Parathyroid adenoma (tissue), 2 donors: ENCODE data around the gene OXA1L.
A peak's percentile ranks its signal among the peaks of the same experiment; 100 is the strongest.

Source experiments
- H2AFZ ChIP-seq: fragments of 300-600 bp; sonication (generic); one replicate; pipeline ENCODE4 v1.7.0; 2017; ENCODE audit warnings: antibody characterized with exemption, mild to moderate bottlenecking
- H3K27ac ChIP-seq: fragments of 300-600 bp; sonication (generic); one replicate; pipeline ENCODE4 v1.7.0; 2017
- H3K27me3 ChIP-seq: fragments of 300-600 bp; sonication (generic); one replicate; pipeline ENCODE4 v1.7.0; 2017; ENCODE audit warnings: low read length; ENCODE audit not compliant: control insufficient read depth, insufficient read depth
- H3K36me3 ChIP-seq: fragments of 300-600 bp; sonication (generic); one replicate; pipeline ENCODE4 v1.7.0; 2017; ENCODE audit warnings: low read length; ENCODE audit not compliant: control insufficient read depth, insufficient read depth
- H3K4me1 ChIP-seq: fragments of 300-600 bp; sonication (generic); one replicate; pipeline ENCODE4 v1.7.0; 2017; ENCODE audit warnings: control low read depth
- H3K4me2 ChIP-seq: fragments of 300-600 bp; sonication (generic); one replicate; pipeline ENCODE4 v1.7.0; 2017; ENCODE audit warnings: low read length
- H3K4me3 ChIP-seq: fragments of 300-600 bp; sonication (generic); one replicate; pipeline ENCODE4 v1.7.0; 2017; ENCODE audit warnings: low read depth, low read length
- H3K79me2 ChIP-seq: fragments of 300-600 bp; sonication (generic); one replicate; pipeline ENCODE4 v1.7.0; 2017; ENCODE audit warnings: control low read depth
- H3K9ac ChIP-seq: fragments of 300-600 bp; sonication (generic); one replicate; pipeline ENCODE4 v1.7.0; 2017; ENCODE audit warnings: mild to moderate bottlenecking
- H3K9me3 ChIP-seq: fragments of 300-600 bp; sonication (generic); one replicate; pipeline ENCODE4 v1.7.0; 2017; ENCODE audit warnings: low read length; ENCODE audit not compliant: control insufficient read depth
- TF ChIP-seq, protein P1 (sequence below): fragments of 300-600 bp; sonication (generic); IDR thresholded peaks from one replicate; pipeline ENCODE4 v1.7.0; 2017; ENCODE audit warnings: antibody characterized with exemption, mild to moderate bottlenecking
- donor health status: primary hyperparathyroidism.

OXA1L gene

DNA sequence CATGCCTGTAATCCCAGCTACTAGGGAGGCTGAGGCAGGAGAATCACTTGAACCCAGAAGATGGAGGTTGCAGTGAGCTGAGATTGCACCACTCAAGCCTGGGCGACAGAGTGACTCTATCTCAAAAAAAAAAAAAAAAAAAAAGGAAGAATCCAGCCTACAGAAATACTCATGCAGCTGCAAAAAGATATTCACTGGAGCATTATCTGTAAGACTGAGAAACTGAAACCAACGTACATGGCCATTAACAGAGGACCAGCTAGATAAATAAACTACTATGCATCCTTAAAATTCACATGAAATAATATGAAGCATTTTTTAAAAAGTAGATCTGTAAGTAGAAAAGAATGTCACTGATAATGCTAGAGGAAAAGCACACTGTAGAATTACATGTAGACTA is 45.2 kb downstream of the OXA1L start:
- TF ChIP-seq, protein P1, sequence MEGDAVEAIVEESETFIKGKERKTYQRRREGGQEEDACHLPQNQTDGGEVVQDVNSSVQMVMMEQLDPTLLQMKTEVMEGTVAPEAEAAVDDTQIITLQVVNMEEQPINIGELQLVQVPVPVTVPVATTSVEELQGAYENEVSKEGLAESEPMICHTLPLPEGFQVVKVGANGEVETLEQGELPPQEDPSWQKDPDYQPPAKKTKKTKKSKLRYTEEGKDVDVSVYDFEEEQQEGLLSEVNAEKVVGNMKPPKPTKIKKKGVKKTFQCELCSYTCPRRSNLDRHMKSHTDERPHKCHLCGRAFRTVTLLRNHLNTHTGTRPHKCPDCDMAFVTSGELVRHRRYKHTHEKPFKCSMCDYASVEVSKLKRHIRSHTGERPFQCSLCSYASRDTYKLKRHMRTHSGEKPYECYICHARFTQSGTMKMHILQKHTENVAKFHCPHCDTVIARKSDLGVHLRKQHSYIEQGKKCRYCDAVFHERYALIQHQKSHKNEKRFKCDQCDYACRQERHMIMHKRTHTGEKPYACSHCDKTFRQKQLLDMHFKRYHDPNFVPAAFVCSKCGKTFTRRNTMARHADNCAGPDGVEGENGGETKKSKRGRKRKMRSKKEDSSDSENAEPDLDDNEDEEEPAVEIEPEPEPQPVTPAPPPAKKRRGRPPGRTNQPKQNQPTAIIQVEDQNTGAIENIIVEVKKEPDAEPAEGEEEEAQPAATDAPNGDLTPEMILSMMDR, result no peak
- Histone ChIP-seq H3K36me3 (no peaks in the 10 kb centered on the region), H3K4me1 (peaks cover 31% of the 10 kb centered on the region), H3K4me2 (peak overlapping the region; percentile 17), H3K79me2 (no peaks in the 10 kb centered on the region), H3K27me3 (no peaks in the 10 kb centered on the region), H3K4me3 (peak overlapping the region; percentile 27), H3K9me3 (no peaks in the 10 kb centered on the region), H2AFZ (no peak overlapping the region), H3K9ac (no peak overlapping the region), H3K27ac (peak overlapping the region; percentile 36)

DNA sequence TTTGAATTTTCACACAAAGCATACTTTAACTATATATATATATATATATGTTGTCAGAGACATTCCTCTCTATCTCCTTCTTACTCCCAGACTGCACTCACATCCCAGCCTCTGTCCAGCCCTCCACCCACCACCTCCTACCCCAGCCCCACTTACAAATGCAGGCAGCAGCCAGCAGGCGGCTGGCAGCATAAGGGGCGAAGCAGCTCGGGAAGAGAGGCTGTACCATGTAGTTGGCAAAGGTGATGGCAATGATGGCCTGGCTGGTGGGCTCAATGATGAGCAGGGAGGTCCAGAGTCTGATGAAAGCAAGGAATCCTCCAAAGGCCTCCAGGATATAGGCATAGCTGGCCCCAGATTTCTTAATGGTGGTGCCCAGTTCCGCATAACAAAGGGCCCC is 46.3 kb downstream of the OXA1L start:
- Histone ChIP-seq H3K27me3 (no peaks in the 10 kb centered on the region), H3K4me3 (peak overlapping the region; percentile 38), H3K36me3 (no peaks in the 10 kb centered on the region), H3K79me2 (no peaks in the 10 kb centered on the region), H2AFZ (peak overlapping the region; percentile 40), H3K9me3 (no peaks in the 10 kb centered on the region), H3K9ac (no peak overlapping the region), H3K4me2 (peak overlapping the region; percentile 51), H3K27ac (peak overlapping the region; percentile 63), H3K4me1 (peaks cover 30% of the 10 kb centered on the region)
- TF ChIP-seq, protein P1, result no peak

DNA sequence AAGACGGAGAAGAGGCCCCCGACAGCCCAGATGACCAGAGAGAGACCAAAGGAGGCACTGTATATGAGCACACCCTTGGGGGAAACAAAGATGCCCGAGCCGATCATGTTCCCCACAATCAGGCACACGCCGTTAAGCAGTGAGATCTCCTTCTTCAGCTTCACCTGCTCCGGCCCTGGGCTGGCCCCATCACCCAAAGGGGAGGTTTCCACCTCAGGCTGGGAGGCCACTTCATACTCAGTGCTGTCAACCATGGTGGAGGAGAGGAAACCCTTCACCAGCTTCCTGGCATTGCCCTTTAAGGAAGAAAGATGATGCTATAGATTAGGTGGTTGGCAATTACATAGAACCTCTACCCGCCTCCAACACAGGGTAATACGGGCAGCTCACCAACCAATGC is 46.7 kb downstream of the OXA1L start:
- peak overlapping the region; percentile 40 for H2AFZ ChIP-seq
- H3K4me1 ChIP-seq, result peaks cover 28% of the 10 kb centered on the region
- H3K27me3 ChIP-seq, result no peaks in the 10 kb centered on the region
- H3K4me2 ChIP-seq, result peak overlapping the region; percentile 51
- H3K9me3 ChIP-seq, result no peaks in the 10 kb centered on the region
- no peaks in the 10 kb centered on the region for H3K79me2 ChIP-seq
- no peak overlapping the region for H3K9ac ChIP-seq
- no peaks in the 10 kb centered on the region for H3K36me3 ChIP-seq
- TF ChIP-seq, protein P1, result no peak
- peak overlapping the region; percentile 63 for H3K27ac ChIP-seq
- H3K4me3 ChIP-seq, result peak overlapping the region; percentile 38

DNA sequence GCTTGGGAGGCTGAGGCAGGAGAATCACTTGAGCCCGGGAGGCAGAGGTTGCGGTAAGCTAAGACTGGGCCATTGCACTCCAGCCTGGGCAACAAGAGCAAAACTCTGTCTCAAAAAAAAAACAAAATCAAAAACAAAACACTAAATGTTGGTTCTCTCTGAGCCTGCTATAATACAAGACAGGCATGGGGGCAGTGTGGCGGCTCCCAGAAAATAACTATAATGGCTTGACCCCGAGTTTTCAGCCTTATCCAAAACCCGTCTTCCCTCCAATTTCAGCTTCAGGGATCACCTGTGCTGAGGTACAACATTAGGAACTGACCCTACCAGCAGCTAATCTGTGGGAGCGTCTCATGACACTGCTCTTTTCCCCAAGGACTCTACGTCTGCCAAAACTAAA is 47.9 kb downstream of the OXA1L start:
- H3K4me2 ChIP-seq, result peak overlapping the region; percentile 85
- H3K9me3 ChIP-seq, result no peaks in the 10 kb centered on the region
- H3K36me3 ChIP-seq, result no peaks in the 10 kb centered on the region
- peak overlapping the region; percentile 62 for H3K4me3 ChIP-seq
- no peaks in the 10 kb centered on the region for H3K79me2 ChIP-seq
- no peaks in the 10 kb centered on the region for H3K27me3 ChIP-seq
- no peak overlapping the region for H3K9ac ChIP-seq
- H2AFZ ChIP-seq, result peak overlapping the region; percentile 84
- TF ChIP-seq, protein P1, result no peak
- H3K4me1 ChIP-seq, result peaks cover 21% of the 10 kb centered on the region
- peak overlapping the region; percentile 88 for H3K27ac ChIP-seq

DNA sequence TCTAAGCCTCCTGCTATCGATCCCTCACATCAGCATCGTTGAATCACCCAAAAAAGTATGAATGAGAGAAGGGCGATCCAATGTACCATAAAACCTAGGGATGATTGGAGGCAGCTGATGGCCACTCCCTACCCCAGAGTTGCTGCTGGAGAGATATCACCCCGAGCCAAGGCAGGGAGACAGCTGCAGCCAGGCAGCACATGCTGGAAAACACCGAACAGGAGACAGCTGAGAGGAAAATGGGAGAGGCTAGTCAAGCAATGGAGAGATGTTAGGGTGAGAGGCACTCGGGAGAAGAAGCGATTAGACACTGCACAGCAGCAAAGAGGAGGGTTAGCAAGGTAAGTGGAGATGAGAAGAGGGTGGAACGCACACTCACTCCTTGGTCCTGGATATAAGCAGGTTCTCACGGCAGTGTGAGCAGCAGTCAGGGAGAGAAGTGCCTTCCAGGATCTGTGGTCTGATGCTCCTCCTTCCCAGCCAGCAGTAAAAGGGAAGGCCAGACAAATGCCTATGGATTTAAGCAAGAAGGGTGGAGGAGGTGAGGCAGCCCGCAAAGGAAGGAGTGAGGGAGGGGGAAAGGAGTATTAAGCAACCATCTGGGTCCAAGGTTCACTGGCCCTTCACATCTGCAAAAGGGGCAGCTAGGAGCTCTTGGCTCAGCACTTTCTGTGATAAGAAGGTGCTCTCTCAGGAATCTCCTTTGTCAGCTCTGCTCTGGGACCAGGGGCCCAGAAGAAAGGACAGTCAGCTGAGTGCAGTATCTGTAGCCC is 48.6 kb downstream of the OXA1L start, which contains the start of gene SLC7A7:
SLC7A7 (minus strand) TSS at position 495 of the 773 bp plus-strand sequence. CDS start 2,037 bp downstream, outside the sequence.
- Histone ChIP-seq H3K4me3 (peak within 1 kb of the TSS; percentile 62), H3K9ac (no peak within 1 kb of the TSS)

More for the DNA sequence above, 48.6 kb downstream of the OXA1L start, which contains the start of gene SLC7A7:
- Histone ChIP-seq H3K4me2 (peak within 1 kb of the TSS; percentile 85), H2AFZ (peak within 1 kb of the TSS; percentile 84), H3K9me3 (no peaks in the 10 kb centered on the region), H3K27ac (peak within 1 kb of the TSS; percentile 88), H3K4me1 (peaks cover 28% of the 10 kb centered on the region), H3K79me2 (no peaks in the 10 kb centered on the region), H3K27me3 (no peaks in the 10 kb centered on the region), H3K36me3 (no peaks in the 10 kb centered on the region)
- TF ChIP-seq, protein P1, result no peak
